IPS DF 4.7 (cell line): Measurements from ENCODE around the gene CORO1C.
A peak's percentile ranks its signal among the peaks of the same experiment; 100 is the strongest.

ENCODE experiments used
- DNase-seq: peaks from one replicate; pipeline ENCODE4 v3.0.0-alpha.2; 2013; ENCODE audit warnings: low spot score; ENCODE audit errors: extremely low read depth

CORO1C gene

DNA sequence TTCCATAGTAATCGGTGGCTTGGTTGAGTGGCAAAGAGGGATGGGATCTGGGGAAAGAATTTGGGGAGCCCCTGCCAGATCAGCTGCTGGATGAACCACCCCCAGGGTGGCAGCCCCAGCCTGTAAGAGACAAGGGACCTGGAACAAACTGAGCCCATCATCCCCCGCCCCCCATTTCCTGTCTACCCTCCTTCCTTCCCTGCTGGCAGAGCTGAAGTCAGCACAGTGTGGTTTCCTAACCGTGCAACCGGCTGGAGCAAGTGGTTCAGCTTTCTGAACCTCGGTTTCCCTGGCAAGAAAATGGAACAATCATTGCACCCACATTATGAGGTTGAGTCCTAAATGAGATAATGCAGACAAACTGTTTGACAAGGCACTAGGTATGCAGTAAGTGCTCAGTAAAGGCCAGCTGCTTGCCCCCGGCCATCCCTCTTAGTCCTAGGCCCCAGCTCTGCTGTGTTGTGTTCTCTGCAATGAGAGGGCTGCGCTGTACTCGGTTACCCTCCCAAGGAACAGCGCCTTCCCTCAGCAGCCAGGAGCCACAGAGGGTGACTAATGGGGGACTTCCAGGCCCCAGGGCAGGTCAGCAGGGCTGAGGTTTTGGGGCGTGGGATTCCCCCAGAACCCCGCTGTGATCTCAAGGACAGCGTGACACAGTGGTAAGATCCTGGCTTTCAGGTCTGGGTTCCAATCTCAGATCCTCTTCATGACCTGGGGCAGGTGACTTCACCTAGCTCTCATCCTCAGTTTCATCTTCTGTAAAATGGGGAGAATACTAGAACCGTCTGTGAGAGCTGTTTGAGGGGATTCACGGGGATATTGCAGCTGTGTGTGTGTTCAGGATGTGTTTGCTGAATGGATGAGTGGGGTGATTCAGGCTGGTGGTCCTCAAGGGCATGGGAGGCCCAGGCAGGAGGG, 114.1 kb downstream of the CORO1C start:
- no peak for DNase-seq

- no peak for DNase-seq
These were observed 115.0 kb downstream of the CORO1C start for GRCh38 chr12:108616359-108616758.

DNA sequence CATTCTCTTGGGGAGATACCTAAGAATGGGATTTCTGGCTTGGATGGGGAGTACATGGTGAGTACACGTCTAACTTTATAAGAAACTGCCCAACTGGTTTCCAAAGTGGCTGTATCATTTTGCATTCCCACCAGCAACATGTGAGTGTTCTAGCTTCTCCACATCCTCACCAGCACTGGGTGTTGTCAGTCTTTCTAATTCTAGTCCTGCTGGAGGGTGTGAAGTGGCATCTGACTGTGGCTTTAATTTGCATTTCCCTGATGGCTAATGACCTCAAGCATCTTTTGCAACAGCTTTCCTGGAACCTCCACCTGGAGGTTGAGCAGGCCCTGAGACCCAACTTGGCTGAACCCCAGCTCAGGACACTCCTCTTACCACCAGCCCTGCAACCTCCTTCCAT, 115.4 kb downstream of the CORO1C start:
- DNase-seq, result no peak

DNA sequence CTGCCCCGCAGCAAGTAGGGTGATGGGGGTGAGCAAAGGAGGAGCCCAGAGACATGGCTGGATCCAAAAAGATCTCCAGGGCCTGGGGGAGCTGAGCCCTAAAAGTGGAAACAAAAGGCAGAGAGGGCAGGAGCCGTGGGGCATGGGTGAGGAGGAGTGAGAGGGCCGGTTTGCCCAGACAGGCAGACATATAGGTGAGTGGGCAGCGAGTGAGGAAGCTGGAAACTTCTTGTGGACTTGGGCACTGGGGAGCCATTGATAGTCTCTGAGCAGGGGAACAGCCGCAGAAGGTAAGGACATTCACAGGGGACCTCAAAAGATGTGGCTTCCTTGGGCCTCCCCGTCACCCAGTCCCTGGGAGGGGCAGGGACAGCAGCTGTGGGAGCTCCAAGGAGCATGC, 116.7 kb downstream of the CORO1C start:
- DNase-seq, result no peak

DNA sequence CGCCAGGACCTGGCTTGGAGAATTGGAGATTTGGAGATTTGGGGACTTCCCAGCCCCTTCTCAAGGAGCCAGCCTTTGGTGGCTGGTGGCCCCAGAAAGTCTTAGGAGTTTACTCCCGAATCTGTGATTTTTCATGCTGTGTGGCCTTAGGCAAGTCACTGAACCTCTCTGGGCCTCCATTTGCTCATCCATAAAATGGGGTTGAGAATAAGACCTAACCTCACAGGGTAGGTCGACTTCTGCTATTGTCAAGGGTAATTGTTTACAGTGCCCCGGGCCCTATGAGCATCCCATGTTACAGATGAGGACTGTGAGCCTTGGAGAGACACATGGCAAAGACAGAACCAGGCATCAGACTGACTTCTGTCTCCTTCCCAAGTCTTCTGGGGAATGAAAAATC, 117.3 kb downstream of the CORO1C start:
- no peak for DNase-seq

GRCh38 chr12:108613548-108613947, 117.8 kb downstream of the CORO1C start:
- no peak for DNase-seq

GRCh38 chr12:108612788-108613282, 118.5 kb downstream of the CORO1C start:
- peak; percentile 41 for DNase-seq

GRCh38 chr12:108611884-108612415, 119.4 kb downstream of the CORO1C start:
- peak; percentile 66 for DNase-seq

- no peak for DNase-seq
These were observed 120.3 kb downstream of the CORO1C start for GRCh38 chr12:108610856-108611605.

GRCh38 chr12:108610336-108610815, 120.9 kb downstream of the CORO1C start:
- no peak for DNase-seq

GRCh38 chr12:108609537-108610335, 121.6 kb downstream of the CORO1C start:
- no peak for DNase-seq

- no peak for DNase-seq
These were observed 122.7 kb downstream of the CORO1C start for GRCh38 chr12:108608616-108609015.

DNA sequence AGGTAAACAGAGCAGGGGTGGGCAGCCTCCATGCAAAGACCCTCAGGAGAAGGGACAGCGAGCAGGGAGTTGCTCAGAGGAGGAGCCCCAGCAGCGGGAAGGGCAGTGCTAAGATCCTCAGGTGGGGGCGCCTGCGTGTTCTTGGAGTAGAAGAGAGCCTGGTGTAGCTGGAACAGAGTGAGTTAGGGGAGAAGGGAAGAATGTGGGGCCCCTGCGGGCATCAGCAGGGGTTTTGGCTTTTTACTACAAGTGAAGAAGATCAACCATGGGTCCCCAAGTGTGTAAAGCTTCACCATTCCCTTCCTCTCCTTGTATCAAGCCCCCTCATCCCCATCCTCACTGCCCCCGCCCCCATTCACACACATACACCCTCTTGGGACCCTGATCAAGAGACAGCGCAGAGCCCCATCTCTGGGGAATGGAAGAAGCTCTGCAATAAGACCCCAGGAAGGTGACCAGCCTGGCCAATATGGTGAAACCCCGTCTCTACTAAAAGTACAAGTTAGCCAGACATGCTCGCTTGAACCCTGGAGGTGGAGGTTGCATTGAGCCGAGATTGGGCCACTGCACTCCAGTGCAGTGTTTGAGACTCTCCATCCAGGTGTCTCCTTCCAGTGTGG, 123.2 kb downstream of the CORO1C start:
- no peak for DNase-seq

DNA sequence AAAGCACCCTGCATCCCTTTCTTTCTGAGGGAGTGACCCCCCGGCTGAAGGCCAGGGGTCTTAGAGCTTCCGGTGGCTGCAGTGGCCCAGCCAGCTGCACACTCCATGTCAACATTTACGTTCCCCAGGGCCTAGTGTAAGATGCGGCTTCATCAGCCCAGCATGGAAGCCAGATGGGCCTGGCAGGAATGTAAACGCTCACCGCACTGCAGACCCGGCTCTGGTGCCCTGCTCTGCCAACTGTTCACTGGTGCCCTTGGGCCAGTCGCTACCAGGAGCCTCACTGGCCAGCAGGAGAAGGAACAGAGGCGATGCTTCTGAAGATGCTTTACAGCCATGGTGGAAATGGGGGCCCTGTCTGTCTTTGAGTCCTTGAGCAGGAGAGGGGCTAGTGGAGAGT, 124.8 kb downstream of the CORO1C start:
- no peak for DNase-seq

DNA sequence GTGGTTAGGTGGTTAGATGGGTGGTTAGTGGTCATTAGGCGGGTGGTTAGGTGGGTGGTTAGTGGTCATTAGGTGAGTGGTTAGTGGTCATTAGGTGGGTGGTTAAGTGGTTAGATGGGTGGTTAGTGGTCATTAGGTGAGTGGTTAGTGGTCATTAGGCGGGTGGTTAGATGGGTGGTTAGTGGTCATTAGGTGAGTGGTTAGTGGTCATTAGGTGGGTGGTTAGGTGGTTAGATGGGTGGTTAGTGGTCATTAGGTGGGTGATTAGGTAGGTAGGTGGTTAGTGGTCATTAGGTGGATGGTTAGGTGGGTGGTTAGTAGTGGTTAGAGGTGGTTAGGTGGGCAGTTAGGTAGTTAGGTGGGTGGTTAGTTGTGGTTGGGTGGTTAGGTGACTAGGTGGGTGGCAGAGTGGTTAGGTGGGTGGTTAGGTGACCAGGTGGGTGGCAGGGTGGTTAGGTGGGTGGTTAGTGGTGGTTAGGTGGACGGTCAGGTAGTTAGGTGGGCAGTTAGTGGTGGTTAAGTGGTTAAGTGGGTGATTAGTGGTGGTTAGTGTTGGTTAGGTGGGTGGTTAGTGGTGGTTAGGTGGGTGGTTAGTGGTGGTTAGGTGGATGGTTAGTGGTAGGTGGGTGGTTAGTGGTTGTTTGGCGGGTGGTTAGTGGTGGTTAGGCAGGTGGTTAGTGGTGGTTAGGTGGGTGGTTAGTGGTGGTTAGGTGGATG, 125.5 kb downstream of the CORO1C start:
- no peak for DNase-seq

GRCh38 chr12:108605000-108605689, 126.2 kb downstream of the CORO1C start:
- DNase-seq, result no peak

- no peak for DNase-seq
These were observed 126.9 kb downstream of the CORO1C start for GRCh38 chr12:108604208-108604941.

DNA sequence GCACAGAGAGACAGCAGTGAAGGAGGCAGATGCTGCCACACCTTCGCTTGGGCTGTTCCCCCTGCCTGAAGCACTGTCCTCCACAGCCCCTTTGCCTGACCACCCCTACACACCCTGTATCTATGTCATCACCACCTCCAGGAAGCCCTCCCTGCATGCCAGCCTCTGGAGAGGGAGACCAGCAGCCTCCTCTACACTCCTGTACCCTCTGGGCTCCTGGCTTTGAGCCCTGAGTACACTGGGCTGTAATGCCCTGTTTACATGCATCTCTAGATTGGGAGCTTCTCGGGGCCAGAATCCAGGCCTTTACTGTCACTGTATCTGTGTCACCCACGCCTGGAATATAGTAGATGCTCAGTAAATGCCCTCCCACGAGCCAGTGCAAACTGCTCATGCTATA, 127.6 kb downstream of the CORO1C start:
- no peak for DNase-seq
